HCT116 (cell line): Measurements from ENCODE around the gene IRS1. TPM values are rescaled to one million over a fixed set of nuclear protein-coding genes. Genes with fewer than 3 reads are reported as not detected.

ENCODE experiments used
- ATAC-seq: fragments of 200-7000 bp; cut with Tn5 transposase; 2 replicates; pipeline ENCODE4 v1.9.1; 2020; ENCODE audit warnings: mild to moderate bottlenecking, moderate library complexity
- BruUV-seq: library from RNA; stranded (reverse); fragments of 400-500 nt; replicated peaks from 2 replicates; lab custom pipeline; 2021; lab: Mats Ljungman, UMichigan
- CTCF ChIA-PET: fragments of 300-600 bp; sonication (Branson Sonifier 250); formaldehyde crosslinking; loops from one replicate; lab custom pipeline; 2021; ENCODE audit warnings: antibody characterized with exemption; lab: Charles Lee
- POLR2A ChIA-PET: fragments of 300-600, 350-600 bp; sonication (Branson Sonifier 250); formaldehyde crosslinking; loops from one replicate; lab custom pipeline; 2021; ENCODE audit warnings: antibody characterized with exemption; lab: Charles Lee
- RAD21 ChIA-PET, 2 experiments: fragments of 300-600 bp; sonication (Branson Sonifier 250); formaldehyde crosslinking; loops; one replicate each; lab custom pipeline; 2023; ENCODE audit warnings: low total read pairs in 2 of 2; ENCODE audit not compliant: uncharacterized antibody in 2 of 2, unreplicated experiment in 2 of 2, low non-redundant PET in 1 of 2; lab: Charles Lee
- DNase-seq: peaks from one replicate; pipeline ENCODE4 v3.0.0-alpha.2; 2010; ENCODE audit warnings: low read depth, low spot score
- H2AFZ ChIP-seq: fragments of 200-600 bp; shearing (Covaris generic), sonication (generic); 2 replicates; pipeline ENCODE4 v1.6.1; 2017; ENCODE audit warnings: low read depth, mixed run types, mixed read lengths, antibody characterized with exemption, low read length; ENCODE audit not compliant: poor library complexity, severe bottlenecking
- H3K27ac ChIP-seq: 2 replicates; pipeline ENCODE4 v1.5.1; 2012; ENCODE audit warnings: low read depth, low read length
- H3K27me3 ChIP-seq: fragments of 200-600 bp; sonication (generic); 2 replicates; pipeline ENCODE4 v1.6.1; 2016; ENCODE audit warnings: mixed run types, low read length, mixed read lengths; ENCODE audit not compliant: insufficient read depth
- H3K36me3 ChIP-seq, 2 experiments: fragments of 200-500 bp in 1 of 2; fragments of 200-600 bp in 1 of 2; sonication (Bioruptor generic) in 1 of 2; sonication (generic) in 1 of 2; 2 replicates each; pipeline versions ENCODE4 v1.5.1 to v1.6.1; 2014 to 2016; ENCODE audit warnings: low read length in 2 of 2, inconsistent platforms in 1 of 2, mixed read lengths in 1 of 2, mixed run types in 1 of 2; ENCODE audit not compliant: insufficient read depth in 2 of 2, control insufficient read depth in 1 of 2
- H3K4me1 ChIP-seq, 2 experiments: fragments of 200-600 bp in 1 of 2; sonication (generic) in 1 of 2; 2 replicates each; pipeline versions ENCODE4 v1.5.1 to v1.6.1; 2012 to 2017; ENCODE audit warnings: low read length in 2 of 2, inconsistent platforms in 1 of 2, mild to moderate bottlenecking in 1 of 2, mixed read lengths in 1 of 2, mixed run types in 1 of 2, moderate library complexity in 1 of 2; ENCODE audit not compliant: insufficient read depth in 2 of 2, control insufficient read depth in 1 of 2
- H3K4me2 ChIP-seq: fragments of 200-600 bp; sonication (generic); 2 replicates; pipeline ENCODE4 v1.6.1; 2017; ENCODE audit warnings: mixed run types, low read length, mixed read lengths
- H3K4me3 ChIP-seq, 2 experiments: fragments of 200-600 bp in 1 of 2; sonication (generic) in 1 of 2; replicated peaks in 1 of 2; 2 replicates each; pipeline ENCODE4 v1.5.1; 2011 to 2016; ENCODE audit warnings: low read length in 2 of 2, control low read depth in 1 of 2, low read depth in 1 of 2, mild to moderate bottlenecking in 1 of 2, mixed read lengths in 1 of 2, mixed run types in 1 of 2
- H3K79me2 ChIP-seq: fragments of 200-600 bp; sonication (generic); 2 replicates; pipeline ENCODE4 v1.6.1; 2017; ENCODE audit warnings: mild to moderate bottlenecking, mixed run types, low read length, moderate library complexity, mixed read lengths; ENCODE audit not compliant: insufficient read depth
- H3K9ac ChIP-seq: fragments of 200-600 bp; sonication (generic); 2 replicates; pipeline ENCODE4 v1.6.1; 2016; ENCODE audit warnings: low read length, mixed read lengths
- H3K9me2 ChIP-seq: fragments of 200-600 bp; sonication (generic), shearing (Covaris generic); 2 replicates; pipeline ENCODE4 v1.6.1; 2017; ENCODE audit warnings: mixed run types, mild to moderate bottlenecking, moderate library complexity; ENCODE audit not compliant: insufficient read depth
- H3K9me3 ChIP-seq, 2 experiments: fragments of 200-500 bp in 1 of 2; fragments of 200-600 bp in 1 of 2; sonication (Bioruptor generic) in 1 of 2; sonication (generic) in 1 of 2; 2 replicates each; pipeline ENCODE4 v1.6.1; 2014 to 2017; ENCODE audit warnings: low read length in 2 of 2, mixed read lengths in 2 of 2, inconsistent platforms in 1 of 2, low read depth in 1 of 2, mild to moderate bottlenecking in 1 of 2, mixed run types in 1 of 2, moderate library complexity in 1 of 2; ENCODE audit not compliant: control insufficient read depth in 1 of 2, insufficient read depth in 1 of 2
- H4K20me1 ChIP-seq: fragments of 200-600 bp; sonication (generic), shearing (Covaris generic); 2 replicates; pipeline ENCODE4 v1.6.1; 2017; ENCODE audit warnings: mixed run types, mild to moderate bottlenecking, moderate library complexity; ENCODE audit not compliant: insufficient read depth
- CBX3 ChIP-seq: IDR thresholded peaks from 2 replicates; pipeline ENCODE4 v1.6.1; 2012; ENCODE audit warnings: low read depth
- CEBPB ChIP-seq: IDR thresholded peaks from 2 replicates; pipeline ENCODE4 v1.6.1; 2012; ENCODE audit warnings: low read depth
- CTCF ChIP-seq, 3 experiments: fragments of 200-600 bp in 1 of 3; sonication (generic) in 1 of 3; IDR thresholded peaks in 2 of 3; conservative IDR thresholded peaks in 1 of 3; 2 replicates each; pipeline ENCODE4 v1.5.1; 2012 to 2017; ENCODE audit warnings: low read depth in 2 of 3, low read length in 2 of 3, antibody characterized with exemption in 1 of 3, borderline replicate concordance in 1 of 3, control low read depth in 1 of 3, mild to moderate bottlenecking in 1 of 3, mixed read lengths in 1 of 3, mixed run types in 1 of 3, moderate library complexity in 1 of 3; ENCODE audit not compliant: insufficient read depth in 1 of 3
- EGR1 ChIP-seq: IDR thresholded peaks from 2 replicates; pipeline ENCODE4 v1.6.1; 2012; ENCODE audit warnings: low read depth
- ELF1 ChIP-seq: IDR thresholded peaks from 2 replicates; pipeline ENCODE4 v1.6.1; 2012; ENCODE audit warnings: low read depth, borderline replicate concordance
- EZH2phosphoT487 ChIP-seq: fragments of 200-600 bp; IDR thresholded peaks from 2 replicates; pipeline ENCODE4 v1.6.1; 2018; ENCODE audit warnings: antibody characterized with exemption, borderline replicate concordance
- FOSL1 ChIP-seq: IDR thresholded peaks from 2 replicates; pipeline ENCODE4 v1.6.1; 2012; ENCODE audit warnings: low read depth
- JUND ChIP-seq: IDR thresholded peaks from 2 replicates; pipeline ENCODE4 v1.6.1; 2012
- MAX ChIP-seq: IDR thresholded peaks from 2 replicates; pipeline ENCODE4 v1.6.1; 2012
- REST ChIP-seq: IDR thresholded peaks from 2 replicates; pipeline ENCODE4 v1.6.1; 2012; ENCODE audit warnings: low read depth
- SRF ChIP-seq: IDR thresholded peaks from 2 replicates; pipeline ENCODE4 v1.6.1; 2012; ENCODE audit warnings: low read depth
- ZFX ChIP-seq: fragments of 450-650 bp; IDR thresholded peaks from 2 replicates; pipeline ENCODE4 v1.6.1; 2017
- intact Hi-C: fragments of 100-400 bp; cut with micrococcal nuclease; formaldehyde crosslinking; loops from 2 replicates; pipeline ENCODE4 v1.10.0; 2022
- total RNA-seq: library from RNA; stranded (reverse); gene quantifications from one replicate; pipeline ENCODE4 v1.2.1, GENCODE V29; 2021; ENCODE audit not compliant: unreplicated experiment

IRS1 gene
- total RNA-seq, 1 experiment from 2014 or later, result 88.8 TPM

GRCh38 chr2:226736382-226736781, 63.2 kb downstream of the IRS1 start (continued):
- TF ChIP-seq CBX3, result no peak
- TF ChIP-seq ZFX, result no peak
- TF ChIP-seq MAX, result no peak
- TF ChIP-seq, all 23 proteins: peak for 0

- H4K20me1 ChIP-seq, result no peaks in the 10 kb centered on the region
- intact Hi-C loops, result no loop called here
- ChIA-PET RAD21 (no interaction called here), CTCF (no interaction called here), POLR2A (no interaction called here)
- no peaks in the 10 kb centered on the region for H3K9me3 ChIP-seq
- TF ChIP-seq CTCF (IDR thresholded peaks at IDR 0.05 in 2 of 3, conservative IDR thresholded peaks at IDR 0.05 in 1 of 3; ENCODE audit: borderline replicate concordance in 1 of 3, insufficient read depth in 1 of 3, low read depth in 2 of 3, low read length in 2 of 3), result no peak
- TF ChIP-seq EZH2phosphoT487, result no peak
- TF ChIP-seq FOSL1, result no peak
- TF ChIP-seq CBX3, result no peak
- no peak for TF ChIP-seq JUND
- TF ChIP-seq CEBPB, result no peak
- no peak for TF ChIP-seq REST
- TF ChIP-seq SRF, result no peak
- TF ChIP-seq ELF1, result no peak
- TF ChIP-seq EGR1, result no peak
- peak overlapping the region; percentile 5; the same call in 1 of the 2 replicates for H3K4me2 ChIP-seq
- BruUV-seq, result no TSS peak
- peaks cover 0 to 29% of the 10 kb centered on the region in 2 experiments; a peak in 2 of 4 replicates for H3K36me3 ChIP-seq
- no peaks in the 10 kb centered on the region for H3K27me3 ChIP-seq
- peak overlapping the region; percentile 44; the same call in 1 of the 2 replicates for H3K27ac ChIP-seq
- no peak for DNase-seq
- H2AFZ ChIP-seq, result no peak overlapping the region
- H3K9me2 ChIP-seq, result no peaks in the 10 kb centered on the region
- peaks cover 37 to 58% of the 10 kb centered on the region in 2 experiments for H3K4me1 ChIP-seq
- H3K4me3 ChIP-seq, result no peak overlapping the region
- peaks cover 26% of the 10 kb centered on the region for H3K79me2 ChIP-seq
- 0 out of 2 replicates have a peak overlapping the region, but pooled peaks have one; percentile 0 for H3K9ac ChIP-seq
- ATAC-seq, result no peak
These were observed 65.6 kb downstream of the IRS1 start for GRCh38 chr2:226733927-226734564.
